Testis (tissue), 3 donors: ENCODE results near the gene C1R. TPM values are rescaled to one million over a fixed set of nuclear protein-coding genes. Genes with fewer than 3 reads are reported as not detected.
"Not testable (repeated sequence)": the region's sequence is repeated elsewhere in the genome, so short reads cannot be mapped to it uniquely, and the experiment has no call there.

ENCODE experiments used
- DNase-seq: peaks from one replicate; pipeline ENCODE4 v3.0.0-alpha.2; 2019
- H3K27ac ChIP-seq, 2 donors: fragments of 200-600 bp; sonication (generic); one replicate each; pipeline ENCODE4 v1.5.1; 2019
- H3K27me3 ChIP-seq: fragments of 200-600 bp; sonication (generic); one replicate; pipeline ENCODE4 v1.5.1; 2019
- H3K36me3 ChIP-seq: fragments of 200-600 bp; sonication (generic); one replicate; pipeline ENCODE4 v1.5.1; 2017; ENCODE audit warnings: low read depth; ENCODE audit errors: missing control alignments
- H3K4me1 ChIP-seq: fragments of 200-600 bp; sonication (generic); one replicate; pipeline ENCODE4 v1.5.1; 2019
- H3K4me3 ChIP-seq, 2 donors: fragments of 200-600 bp; sonication (generic); one replicate each; pipeline ENCODE4 v1.5.1; 2017 to 2019
- H3K9me3 ChIP-seq: fragments of 200-600 bp; sonication (generic); one replicate; pipeline ENCODE4 v1.5.1; 2017
- CTCF ChIP-seq, 3 experiments: fragments of 450-650 bp in 2 of 3; fragments of 200-600 bp in 1 of 3; sonication (generic) in 1 of 3; IDR thresholded peaks; one replicate each; pipeline ENCODE4 v1.5.1; 2016 to 2019; ENCODE audit warnings: antibody characterized with exemption in 3 of 3, mild to moderate bottlenecking in 2 of 3, moderate library complexity in 1 of 3
- POLR2A ChIP-seq: fragments of 450-650 bp; IDR thresholded peaks from one replicate; pipeline ENCODE4 v1.6.1; 2017; ENCODE audit warnings: antibody characterized with exemption, mild to moderate bottlenecking, moderate library complexity
- WGBS, 2 donors: methylation state at CpG; one replicate each; pipeline ENCODE4 v1.1.5; 2018; 5-methylcytosine and 5-hydroxymethylcytosine counted together
- intact Hi-C: fragments of 100-400 bp; cut with DNase I; formaldehyde crosslinking; loops from one replicate; pipeline ENCODE4 v1.15.1; 2023; ENCODE audit warnings: low total_unique reads
- polyA plus RNA-seq: library from polyadenylated mRNA; stranded (reverse); fragments of 350-450 nt; fragmentation: Illumina TruSeq; extraction: RNeasy Lipid Tissue Mini Kit (QIAGEN cat#74804); gene quantifications from one replicate; pipeline ENCODE4 v1.2.3, GENCODE V29; 2014; ENCODE audit warnings: low read depth, low replicate concordance; ENCODE audit not compliant: insufficient read depth
- total RNA-seq, 2 donors: library from RNA; depleted of rRNA; stranded (reverse); fragments of >200 nt; gene quantifications; one replicate each; pipeline ENCODE4 v1.2.3, GENCODE V29; 2016

The C1R gene
- total and polyA plus RNA-seq, 3 donors from 2014 or later, result 51.4 to 330 (median 174) TPM

GRCh38 chr12:7054925-7055324 lies 37.3 kb downstream of the C1R start:
- no peaks in the 10 kb centered on the region for H3K9me3 ChIP-seq
- WGBS, 2 donors, result 91 to 99% methylated on average over 4 of the region's 4 CpGs
- no peaks in the 10 kb centered on the region for H3K27me3 ChIP-seq
- intact Hi-C loops, result no loop called here
- peaks cover 3% of the 10 kb centered on the region for H3K4me1 ChIP-seq
- H3K27ac ChIP-seq, result no peak overlapping the region
- H3K36me3 ChIP-seq, result no peaks in the 10 kb centered on the region
- DNase-seq, result no peak
- TF ChIP-seq CTCF (IDR thresholded peaks at IDR 0.05), result no peak
- no peak for TF ChIP-seq POLR2A
- no peak overlapping the region for H3K4me3 ChIP-seq

- intact Hi-C loops, H3K9me3 ChIP-seq, H3K27ac ChIP-seq, H3K4me1 ChIP-seq, H3K4me3 ChIP-seq, H3K36me3 ChIP-seq, DNase-seq, H3K27me3 ChIP-seq: not testable (repeated sequence)
- WGBS, 2 donors, result 94 to 95% methylated on average over 3 of the region's 3 CpGs
Measured at GRCh38 chr12:7049973-7050372, 42.3 kb downstream of the C1R start.

GRCh38 chr12:7049445-7049951 lies 42.7 kb downstream of the C1R start:
- 92 to 93% methylated on average over 10 of the region's 10 CpGs for WGBS, 2 donors
- DNase-seq, H3K4me1 ChIP-seq: not testable (repeated sequence)

GRCh38 chr12:7047306-7047705 lies 44.9 kb downstream of the C1R start:
- Histone ChIP-seq H3K27me3 (no peaks in the 10 kb centered on the region), H3K9me3 (no peaks in the 10 kb centered on the region), H3K36me3 (no peaks in the 10 kb centered on the region), H3K4me1 (no peaks in the 10 kb centered on the region), H3K27ac (no peak overlapping the region), H3K4me3 (no peak overlapping the region)
- no peak for DNase-seq
- TF ChIP-seq CTCF (IDR thresholded peaks at IDR 0.05), result no peak
- no peak for TF ChIP-seq POLR2A
- 71 to 72% methylated on average over 5 of the region's 5 CpGs for WGBS, 2 donors
- intact Hi-C loops, result no loop called here

More at GRCh38 chr12:7049445-7049951, 42.7 kb downstream of the C1R start:
- H3K27me3 ChIP-seq, intact Hi-C loops, H3K27ac ChIP-seq, H3K4me3 ChIP-seq, H3K36me3 ChIP-seq, H3K9me3 ChIP-seq: not testable (repeated sequence)

GRCh38 chr12:7046383-7047105 lies 45.7 kb downstream of the C1R start:
- TF ChIP-seq POLR2A (no peak), CTCF (IDR thresholded peaks at IDR 0.05) (no peak)
- Histone ChIP-seq H3K9me3 (no peaks in the 10 kb centered on the region), H3K4me3 (no peak overlapping the region), H3K4me1 (no peaks in the 10 kb centered on the region), H3K27me3 (no peaks in the 10 kb centered on the region), H3K36me3 (no peaks in the 10 kb centered on the region), H3K27ac (no peak overlapping the region)
- intact Hi-C loops, result no loop called here
- DNase-seq, result no peak
- WGBS, 2 donors, result 86 to 91% methylated on average over 4 to 5 of the region's 5 CpGs

- no peak for DNase-seq
- 86 to 92% methylated on average over 9 of the region's 9 CpGs for WGBS, 2 donors
Measured at GRCh38 chr12:7045913-7046312, 46.3 kb downstream of the C1R start.

More at GRCh38 chr12:7045913-7046312, 46.3 kb downstream of the C1R start:
- intact Hi-C loops, result no loop called here
- no peaks in the 10 kb centered on the region for H3K9me3 ChIP-seq
- no peaks in the 10 kb centered on the region for H3K4me1 ChIP-seq
- H3K36me3 ChIP-seq, result no peaks in the 10 kb centered on the region
- TF ChIP-seq POLR2A (no peak), CTCF (IDR thresholded peaks at IDR 0.05) (no peak)
- no peaks in the 10 kb centered on the region for H3K27me3 ChIP-seq
- H3K27ac ChIP-seq, result no peak overlapping the region
- no peak overlapping the region for H3K4me3 ChIP-seq
